Measurements from ENCODE around the gene FBXO45. TPM values are rescaled to one million over a fixed set of nuclear protein-coding genes. Genes with fewer than 3 reads are reported as not detected.

FBXO45 gene
- total and polyA plus RNA-seq, 11 donors: 2.1 to 10.8 (median 6.6) TPM

DNA sequence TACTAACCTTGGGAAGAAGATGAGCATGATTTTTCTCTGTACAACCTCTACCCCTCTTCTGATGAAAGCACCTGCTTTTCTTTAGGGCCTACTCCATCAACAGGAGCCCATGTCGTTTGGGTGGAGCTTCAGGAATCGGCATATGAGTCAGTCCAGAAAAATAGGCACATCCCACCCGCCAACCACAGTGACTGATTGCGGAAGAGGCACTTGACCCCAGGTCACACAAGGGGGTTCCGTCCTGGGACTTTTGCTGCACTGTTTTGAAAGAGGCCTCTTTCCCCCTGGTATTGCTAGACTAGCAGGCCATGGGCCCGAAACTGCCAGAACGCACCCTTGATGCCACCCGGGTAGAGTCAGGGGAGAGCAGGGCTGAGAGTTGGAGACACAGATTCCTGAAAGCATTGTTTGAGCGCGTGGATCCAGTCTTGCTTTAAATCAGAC lies 51.7 kb downstream of the FBXO45 start:
- Histone ChIP-seq H3K27ac (peak overlapping the region in 9 of 12 donors; percentile 3 to 91 (median 50)), H3K36me3 (no peaks in the 10 kb centered on the region), H3K27me3 (no peaks in the 10 kb centered on the region), H3K4me3 (no peak overlapping the region), H3K9me3 (no peaks in the 10 kb centered on the region), H3K4me1 (peaks cover 0 to 75% (median 4%) of the 10 kb centered on the region in 12 donors)
- DNase-seq: peak in 1 of 5 donors; percentile 57
- WGBS, 4 donors: 63 to 78% (median 71%) methylated on average over 10 of the region's 10 CpGs
- intact Hi-C loops (cut with DNase I): no loop called here
- peak in 2 of 4 donors; percentile 52 to 53 for ATAC-seq
- TF ChIP-seq POLR2A (IDR thresholded peaks at IDR 0.05): no peak
- TF ChIP-seq, protein P1, sequence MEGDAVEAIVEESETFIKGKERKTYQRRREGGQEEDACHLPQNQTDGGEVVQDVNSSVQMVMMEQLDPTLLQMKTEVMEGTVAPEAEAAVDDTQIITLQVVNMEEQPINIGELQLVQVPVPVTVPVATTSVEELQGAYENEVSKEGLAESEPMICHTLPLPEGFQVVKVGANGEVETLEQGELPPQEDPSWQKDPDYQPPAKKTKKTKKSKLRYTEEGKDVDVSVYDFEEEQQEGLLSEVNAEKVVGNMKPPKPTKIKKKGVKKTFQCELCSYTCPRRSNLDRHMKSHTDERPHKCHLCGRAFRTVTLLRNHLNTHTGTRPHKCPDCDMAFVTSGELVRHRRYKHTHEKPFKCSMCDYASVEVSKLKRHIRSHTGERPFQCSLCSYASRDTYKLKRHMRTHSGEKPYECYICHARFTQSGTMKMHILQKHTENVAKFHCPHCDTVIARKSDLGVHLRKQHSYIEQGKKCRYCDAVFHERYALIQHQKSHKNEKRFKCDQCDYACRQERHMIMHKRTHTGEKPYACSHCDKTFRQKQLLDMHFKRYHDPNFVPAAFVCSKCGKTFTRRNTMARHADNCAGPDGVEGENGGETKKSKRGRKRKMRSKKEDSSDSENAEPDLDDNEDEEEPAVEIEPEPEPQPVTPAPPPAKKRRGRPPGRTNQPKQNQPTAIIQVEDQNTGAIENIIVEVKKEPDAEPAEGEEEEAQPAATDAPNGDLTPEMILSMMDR (IDR thresholded peaks at IDR 0.05): no peak

DNA sequence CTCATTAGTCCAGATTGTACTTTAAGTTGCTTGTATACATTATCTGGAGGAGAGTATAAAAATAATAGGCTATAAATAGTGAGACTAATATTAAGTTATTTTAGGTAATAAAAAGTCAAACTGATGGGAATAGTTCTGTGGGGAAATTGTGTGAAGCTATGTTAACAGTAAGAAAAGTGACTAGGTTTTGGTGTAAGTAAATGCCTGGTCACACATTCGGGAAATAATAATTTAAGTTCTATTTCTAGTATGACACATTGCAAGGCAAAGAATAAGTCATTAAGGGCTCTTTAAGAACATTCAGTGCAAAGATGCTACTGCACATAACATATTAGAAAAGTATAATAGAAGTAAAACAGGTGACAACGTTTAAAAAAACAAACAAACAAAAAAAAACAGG lies 52.2 kb downstream of the FBXO45 start:
- WGBS, 4 donors: 77 to 81% (median 77%) methylated on average over 2 of the region's 2 CpGs
- intact Hi-C loops (cut with DNase I): no loop called here
- Histone ChIP-seq H3K9me3 (no peaks in the 10 kb centered on the region), H3K27me3 (no peaks in the 10 kb centered on the region), H3K27ac (peak overlapping the region in 4 of 12 donors; percentile 3 to 91 (median 59)), H3K4me3 (no peak overlapping the region), H3K36me3 (no peaks in the 10 kb centered on the region), H3K4me1 (peaks cover 0 to 77% (median 4%) of the 10 kb centered on the region in 12 donors)
- TF ChIP-seq, protein P1 (IDR thresholded peaks at IDR 0.05): no peak
- TF ChIP-seq POLR2A (IDR thresholded peaks at IDR 0.05): no peak
- no peak for DNase-seq
- no peak for ATAC-seq

DNA sequence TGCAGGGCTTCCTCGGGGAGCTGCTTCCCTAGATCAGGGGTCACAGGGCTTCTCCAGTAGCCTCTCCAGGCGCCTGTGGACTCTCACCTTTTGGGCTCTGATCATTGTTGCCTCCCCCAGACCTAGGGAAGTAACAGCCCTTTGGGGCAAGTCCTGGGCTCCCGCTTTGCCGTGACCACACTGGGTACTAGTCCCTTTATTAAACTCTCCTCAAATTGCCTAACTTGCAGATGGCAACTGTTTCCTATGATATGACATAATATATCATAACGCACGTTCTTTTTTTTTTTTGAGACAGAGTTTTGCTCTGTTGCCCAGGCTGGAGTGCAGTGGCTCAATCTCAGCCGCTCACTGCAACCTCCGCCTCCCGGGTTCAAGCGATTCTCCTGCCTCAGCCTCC lies 53.2 kb downstream of the FBXO45 start:
- DNase-seq (no peak), ATAC-seq (no peak)
- 88 to 92% (median 92%) methylated on average over 10 of the region's 10 CpGs for WGBS, 4 donors
- Histone ChIP-seq H3K4me1 (peaks cover 0 to 77% (median 4%) of the 10 kb centered on the region in 12 donors), H3K9me3 (no peaks in the 10 kb centered on the region), H3K4me3 (no peak overlapping the region), H3K27ac (peak overlapping the region in 1 of 12 donors; percentile 91), H3K36me3 (no peaks in the 10 kb centered on the region), H3K27me3 (no peaks in the 10 kb centered on the region)
- TF ChIP-seq POLR2A (IDR thresholded peaks at IDR 0.05): no peak
- TF ChIP-seq, protein P1 (IDR thresholded peaks at IDR 0.05): no peak
- intact Hi-C loops (cut with DNase I): no loop called here

DNA sequence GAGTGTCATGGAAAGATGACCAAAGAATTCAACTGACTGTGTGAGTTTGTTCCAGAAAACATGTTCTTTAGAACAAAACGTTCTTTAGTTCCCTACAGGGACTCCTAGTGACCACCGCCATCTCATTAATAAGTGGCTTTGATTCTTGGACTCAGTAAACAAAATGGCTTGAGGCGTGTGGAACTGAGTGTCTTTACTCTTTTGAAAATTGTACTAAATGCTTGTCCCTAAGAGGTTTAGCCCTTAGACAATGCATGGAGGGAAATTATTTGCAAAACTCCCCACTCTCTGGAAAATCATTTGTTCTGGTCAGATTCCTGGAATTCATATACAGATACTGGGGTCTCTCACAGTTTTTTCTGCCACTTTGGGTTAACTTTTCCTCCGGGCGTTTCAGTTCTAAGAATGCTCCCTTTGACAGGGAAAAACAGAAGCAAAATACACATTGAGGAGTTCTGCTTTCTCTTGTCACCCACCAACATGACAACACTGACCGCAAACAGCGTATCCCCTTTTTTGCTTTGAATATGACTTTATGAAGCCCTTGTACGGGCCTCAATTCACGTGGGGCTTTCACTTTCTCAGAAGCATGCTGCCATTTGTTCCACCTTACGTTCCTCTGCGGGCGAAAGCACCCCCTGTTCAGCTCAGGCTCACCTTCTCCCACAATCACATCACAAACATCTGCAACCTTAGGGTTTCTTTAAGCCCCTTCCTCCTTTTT lies 55.8 kb downstream of the FBXO45 start:
- 71 to 85% (median 82%) methylated on average over 12 of the region's 12 CpGs for WGBS, 4 donors
- H3K27me3 ChIP-seq: no peaks in the 10 kb centered on the region
- H3K4me1 ChIP-seq: peaks cover 0 to 58% (median 4%) of the 10 kb centered on the region in 12 donors
- intact Hi-C loops (cut with DNase I): no loop called here
- ATAC-seq (peak in 3 of 4 donors; percentile 38 to 76 (median 65)), DNase-seq (no peak)
- H3K36me3 ChIP-seq: no peaks in the 10 kb centered on the region
- peak overlapping the region in 8 of 12 donors; percentile 0 to 91 (median 38) for H3K27ac ChIP-seq
- H3K4me3 ChIP-seq: peak overlapping the region in 1 of 12 donors; percentile 43
- TF ChIP-seq, protein P1 (IDR thresholded peaks at IDR 0.05): no peak
- TF ChIP-seq POLR2A (IDR thresholded peaks at IDR 0.05): no peak
- no peaks in the 10 kb centered on the region for H3K9me3 ChIP-seq

All from heart left ventricle (tissue), 16 donors.